ENCODE measurements around the gene ZC3H6. TPM values are rescaled to one million over a fixed set of nuclear protein-coding genes. Genes with fewer than 3 reads are reported as not detected.
A peak's percentile ranks its signal among the peaks of the same experiment; 100 is the strongest.

The ZC3H6 gene
- 6.2 and 8.7 TPM in 2 replicates for total RNA-seq (2014; rRNA removed; shearing (Covaris generic))
- 1.2 TPM in 2 replicates for polyA plus RNA-seq (2014; cell fraction: nucleus; rRNA removed)

DNA sequence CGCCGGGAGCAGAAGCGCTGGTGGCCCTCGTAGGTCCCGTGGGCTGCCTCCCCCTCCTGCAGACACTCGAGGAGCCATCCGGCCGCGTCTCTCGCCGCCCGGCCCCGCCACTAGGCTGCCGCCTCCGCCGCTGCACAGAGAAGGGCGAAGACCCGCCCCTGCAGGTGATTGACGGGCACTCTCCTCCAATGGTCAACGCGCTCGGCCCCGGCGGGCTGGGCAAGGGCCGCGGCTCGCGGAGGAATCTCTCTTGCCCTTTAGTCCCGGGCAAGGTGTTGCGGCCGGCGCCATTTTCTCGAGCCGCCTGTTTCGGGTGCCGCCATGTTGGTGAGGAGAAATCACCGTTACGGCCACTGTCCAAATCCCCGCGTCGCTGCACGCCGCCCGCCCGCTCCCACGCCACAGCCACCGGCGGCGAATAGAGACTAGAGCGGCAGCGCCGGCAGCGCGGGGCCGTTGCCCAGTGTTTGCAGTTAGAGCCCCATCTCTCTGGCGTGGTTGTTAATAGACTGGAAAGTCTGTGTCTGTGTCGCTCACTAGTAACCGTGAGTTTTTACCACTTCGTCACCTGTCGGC, at the start of gene ZC3H6:
TSS of gene ZC3H6 (plus strand) at position 287 of the 576 bp plus-strand sequence. CDS start 398 bp downstream, outside the sequence.
- DNase-seq (ENCODE audit: extremely low read depth, low read depth) = peak; percentile 94

DNA sequence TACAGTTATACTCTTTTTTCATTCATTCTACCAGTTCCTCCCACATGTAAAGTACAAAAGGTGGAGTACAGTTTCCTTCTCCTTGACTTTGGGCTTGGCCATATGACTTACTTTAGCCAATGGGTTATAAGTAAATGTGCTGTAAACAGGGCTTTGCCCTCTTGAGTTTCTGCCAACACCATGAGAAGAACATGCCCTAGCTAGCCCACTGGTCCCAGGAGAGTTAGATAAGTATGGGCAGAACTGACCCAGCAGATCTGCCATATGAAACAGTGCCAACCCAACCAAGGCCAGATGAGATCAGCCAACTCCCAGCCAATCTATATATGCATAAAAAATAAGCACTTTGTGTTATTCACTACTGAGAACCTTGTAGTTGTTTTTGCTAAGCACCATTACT, 46.0 kb upstream of the ZC3H6 start:
- no peak for DNase-seq (ENCODE audit: extremely low read depth, low read depth)

GRCh38 chr2:112230371-112230770, 45.0 kb upstream of the ZC3H6 start:
- no peak for DNase-seq (ENCODE audit: extremely low read depth, low read depth)

DNA sequence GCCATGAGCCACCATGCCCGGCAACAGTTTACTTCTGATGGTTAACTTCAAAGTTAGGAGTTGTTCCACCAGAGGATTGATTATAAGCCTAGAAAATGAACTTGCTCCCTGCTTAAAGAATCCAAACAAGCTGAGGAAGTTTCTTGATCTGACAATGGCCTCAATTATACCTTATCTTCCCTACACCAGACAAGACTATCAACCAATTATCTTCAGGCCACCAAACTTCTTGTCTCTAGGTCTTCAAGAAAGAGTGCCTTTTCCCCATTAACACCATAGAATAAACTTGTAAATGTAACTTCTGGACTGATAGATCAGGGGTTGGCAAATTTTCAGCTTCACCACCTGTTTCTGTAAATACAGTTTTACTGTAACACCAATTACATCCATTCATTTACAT, 35.5 kb upstream of the ZC3H6 start:
- DNase-seq (ENCODE audit: extremely low read depth, low read depth) = no peak

DNA sequence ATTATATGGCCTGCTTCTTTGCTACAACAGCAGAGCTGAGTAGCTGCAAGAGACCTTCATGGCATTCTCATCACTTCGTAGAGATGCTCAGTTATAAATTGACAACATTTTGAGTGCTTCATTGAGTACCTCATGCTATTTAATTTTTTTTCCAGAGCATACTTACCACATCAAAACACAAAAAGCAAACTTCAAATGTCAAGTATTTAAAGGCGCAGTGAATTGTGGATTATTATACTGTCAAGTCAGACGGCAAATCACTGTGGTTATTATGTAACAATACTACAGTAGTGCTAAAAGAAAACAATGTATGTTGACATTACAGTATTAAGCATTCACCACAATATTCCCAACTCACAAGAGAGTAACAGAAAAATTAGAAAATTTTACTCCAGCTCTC, 33.0 kb upstream of the ZC3H6 start:
- DNase-seq (ENCODE audit: extremely low read depth, low read depth) = no peak

- DNase-seq (ENCODE audit: extremely low read depth, low read depth) = no peak
Measured at GRCh38 chr2:112243233-112243632, 32.2 kb upstream of the ZC3H6 start.

GRCh38 chr2:112244854-112245253, 30.5 kb upstream of the ZC3H6 start:
- DNase-seq (ENCODE audit: extremely low read depth, low read depth) = no peak

GRCh38 chr2:112251271-112251670, 24.1 kb upstream of the ZC3H6 start:
- no peak for DNase-seq (ENCODE audit: extremely low read depth, low read depth)

DNA sequence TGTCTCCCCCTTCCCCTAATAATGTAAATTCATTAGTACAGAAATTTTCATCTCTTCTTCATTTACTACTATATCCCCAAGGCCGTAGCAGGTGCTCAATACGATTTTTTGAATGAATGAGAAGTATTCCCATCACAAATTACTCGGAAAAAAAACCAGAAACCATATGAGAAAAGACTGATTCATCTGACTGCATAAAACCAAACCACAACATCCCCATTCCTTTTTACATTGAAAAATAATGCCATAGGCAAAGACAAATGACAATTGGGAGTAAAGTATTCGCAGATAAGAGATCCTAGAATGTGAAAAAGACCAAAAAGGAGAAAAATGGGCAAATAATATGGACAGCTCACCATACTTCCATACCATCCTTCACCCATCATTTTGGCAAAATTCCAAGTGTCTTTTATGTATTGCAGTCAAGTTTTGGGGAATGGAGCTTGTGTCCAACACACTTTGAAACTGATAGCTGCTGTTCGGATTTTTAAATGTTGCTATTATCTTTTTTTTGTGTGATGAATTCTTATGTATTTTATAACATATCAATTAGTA, 22.1 kb upstream of the ZC3H6 start:
- DNase-seq (ENCODE audit: extremely low read depth, low read depth) = no peak

- DNase-seq (ENCODE audit: extremely low read depth, low read depth) = peak; percentile 90
Measured at GRCh38 chr2:112254466-112255240, 20.7 kb upstream of the ZC3H6 start, which contains the start of gene ZC3H8. TSS of gene ZC3H8 (minus strand) at chr2:112255042. CDS start at chr2:112254981, 61 bp downstream.

GRCh38 chr2:112255875-112256274, 19.5 kb upstream of the ZC3H6 start:
- no peak for DNase-seq (ENCODE audit: extremely low read depth, low read depth)

GRCh38 chr2:112256654-112257053, 18.7 kb upstream of the ZC3H6 start:
- DNase-seq (ENCODE audit: extremely low read depth, low read depth) = no peak

- no peak for DNase-seq (ENCODE audit: extremely low read depth, low read depth)
Measured at GRCh38 chr2:112257575-112257974, 17.8 kb upstream of the ZC3H6 start.

GRCh38 chr2:112259509-112260294, 15.7 kb upstream of the ZC3H6 start:
- DNase-seq (ENCODE audit: extremely low read depth, low read depth) = peak; percentile 70

GRCh38 chr2:112260295-112260625, 15.1 kb upstream of the ZC3H6 start:
- no peak for DNase-seq (ENCODE audit: extremely low read depth, low read depth)

DNA sequence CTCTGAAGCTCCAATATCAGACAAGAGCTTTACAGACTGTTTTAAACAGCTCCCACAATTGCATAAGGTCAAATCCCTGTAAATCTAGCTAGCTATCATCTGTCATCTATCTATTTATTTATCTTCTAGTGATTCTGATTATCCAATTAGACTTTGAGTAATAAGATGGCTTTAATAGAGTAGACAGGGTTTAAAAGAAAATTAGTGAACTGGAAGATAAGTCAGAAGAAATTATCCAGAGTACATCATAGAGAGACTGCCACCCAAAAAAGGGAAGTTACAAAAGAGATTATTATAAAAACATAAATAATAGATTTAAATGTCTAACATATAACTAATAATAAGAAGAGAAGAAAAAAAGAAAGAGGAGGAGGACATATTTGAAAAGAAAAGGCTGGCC, 12.5 kb upstream of the ZC3H6 start:
- no peak for DNase-seq (ENCODE audit: extremely low read depth, low read depth)

GRCh38 chr2:112268547-112268946, 6.8 kb upstream of the ZC3H6 start:
- no peak for DNase-seq (ENCODE audit: extremely low read depth, low read depth)

DNA sequence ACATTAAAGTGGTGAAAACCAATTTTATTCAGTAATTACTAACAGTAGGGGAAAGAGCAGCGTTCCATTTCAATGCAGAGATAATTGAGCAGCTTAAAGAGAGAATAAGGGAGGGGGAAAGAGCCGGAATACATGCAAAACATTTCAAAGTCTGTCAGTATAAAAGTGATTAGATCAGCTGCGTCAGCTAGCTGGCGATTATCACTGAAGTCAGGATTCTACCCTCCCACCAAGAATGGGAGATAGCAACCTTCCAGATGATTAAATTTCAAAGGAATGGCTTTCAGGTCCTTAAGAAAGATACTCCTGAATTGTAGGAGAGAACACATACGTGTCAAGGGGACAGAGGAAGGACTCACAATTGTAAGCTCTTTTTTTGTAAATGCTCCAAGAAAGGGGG, 2.7 kb upstream of the ZC3H6 start:
- no peak for DNase-seq (ENCODE audit: extremely low read depth, low read depth)

- DNase-seq (ENCODE audit: extremely low read depth, low read depth) = no peak
Measured at GRCh38 chr2:112273349-112273748, 2.0 kb upstream of the ZC3H6 start.

DNA sequence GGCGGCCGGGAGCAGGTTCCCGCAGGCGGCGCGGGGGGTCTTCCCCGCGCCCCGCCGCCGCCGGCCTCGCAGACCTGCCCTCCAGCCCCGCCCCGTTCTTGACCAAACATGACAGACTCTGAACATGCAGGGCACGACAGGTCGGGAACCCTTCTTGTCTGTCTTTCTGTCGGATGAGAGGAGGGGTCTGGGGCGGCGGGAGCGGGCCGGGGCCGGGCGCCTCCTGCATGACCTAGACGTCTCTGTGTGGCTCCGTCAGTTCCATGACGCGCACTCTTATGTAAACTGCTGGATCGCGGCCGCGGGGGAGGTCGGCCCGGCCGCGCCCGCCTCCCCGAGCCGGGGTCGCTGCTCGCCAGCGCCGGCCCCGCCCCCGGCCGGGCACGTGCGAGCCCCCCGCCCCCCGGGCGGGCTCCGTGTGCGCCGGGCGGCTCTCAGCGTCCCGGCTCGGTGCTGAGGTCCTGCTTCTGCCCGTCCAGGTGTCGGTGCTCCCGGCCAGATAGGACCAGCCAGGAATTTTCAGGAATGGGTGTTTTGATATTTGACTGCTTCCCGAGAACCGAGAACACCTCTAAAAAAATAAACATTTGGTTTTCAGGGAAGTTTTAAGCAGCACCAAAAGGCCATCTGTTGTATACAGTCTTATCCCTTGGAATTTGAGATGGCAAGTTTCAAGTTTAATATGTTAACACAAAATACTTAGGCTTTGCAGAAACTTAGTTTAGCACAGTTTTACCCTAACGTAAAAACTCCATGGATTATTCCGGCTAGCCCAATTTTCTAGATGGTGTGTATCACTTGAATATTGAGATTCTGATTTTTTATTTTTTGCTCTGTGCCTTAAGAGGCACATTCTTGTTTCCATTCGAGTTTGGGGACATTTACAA, 733 bp downstream of the ZC3H6 start:
- DNase-seq (ENCODE audit: extremely low read depth, low read depth) = peak; percentile 71
